G401 (cell line): Measurements from ENCODE around the gene HACL1. TPM values are rescaled to one million over a fixed set of nuclear protein-coding genes. Genes with fewer than 3 reads are reported as not detected.
A peak's percentile ranks its signal among the peaks of the same experiment; 100 is the strongest.
"Not testable (repeated sequence)": the region's sequence is repeated elsewhere in the genome, so short reads cannot be mapped to it uniquely, and the experiment has no call there.

ENCODE experiments used
- DNase-seq: peaks from one replicate; pipeline ENCODE4 v3.0.0-alpha.2; 2015; ENCODE audit warnings: low spot score
- in situ Hi-C: cut with HindIII; loops from 2 replicates; pipeline ENCODE4 v1.10.0; 2016; ENCODE audit warnings: low sequenced_read_pairs, mixed read lengths
- total RNA-seq: library from RNA; depleted of rRNA; stranded (reverse); fragments of >200 nt; shearing (Covaris generic); gene quantifications from 2 replicates; pipeline ENCODE4 v1.2.3, GENCODE V29; 2014

Gene HACL1
- total RNA-seq, 1 experiment from 2014 or later = 15.0 TPM

DNA sequence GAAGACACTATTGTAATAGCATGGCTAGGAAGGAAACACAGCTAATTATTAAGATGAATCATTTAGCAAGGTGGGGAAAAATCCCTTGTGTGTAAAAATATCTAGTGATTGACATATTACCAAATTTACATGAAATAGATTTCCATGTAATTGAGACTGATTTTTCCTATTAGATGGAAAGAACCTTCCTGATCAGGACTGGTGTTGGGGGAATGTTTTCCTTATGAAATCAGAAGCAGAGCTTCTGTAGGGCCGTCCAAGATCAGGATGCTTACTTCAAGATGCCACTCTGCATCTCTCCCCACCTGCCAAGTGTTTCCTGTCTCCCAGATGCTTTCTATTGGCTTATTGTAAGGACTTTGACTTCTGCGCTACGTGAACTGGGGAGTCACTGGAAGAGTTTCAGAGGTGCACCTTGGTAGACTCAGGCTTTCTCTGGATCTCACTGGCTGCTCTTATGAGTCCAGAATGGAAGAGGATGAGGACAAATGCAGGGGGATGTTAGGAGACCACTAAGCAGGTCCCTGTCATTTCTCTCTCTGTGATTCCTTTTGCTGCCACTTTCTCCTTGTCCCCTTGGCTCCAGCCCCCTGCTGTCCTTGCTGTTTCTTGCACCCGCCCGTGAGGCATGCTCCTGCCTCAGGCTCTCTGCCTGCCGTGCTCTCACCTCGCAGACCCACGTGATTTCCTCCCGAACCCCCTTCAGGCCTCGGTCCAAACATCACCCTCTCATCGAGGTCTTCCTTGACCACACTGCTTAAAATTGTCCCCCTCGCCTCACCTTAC, 30.2 kb upstream of the HACL1 start:
- DNase-seq = peak; percentile 65
- in situ Hi-C loops = no loop called here

DNA sequence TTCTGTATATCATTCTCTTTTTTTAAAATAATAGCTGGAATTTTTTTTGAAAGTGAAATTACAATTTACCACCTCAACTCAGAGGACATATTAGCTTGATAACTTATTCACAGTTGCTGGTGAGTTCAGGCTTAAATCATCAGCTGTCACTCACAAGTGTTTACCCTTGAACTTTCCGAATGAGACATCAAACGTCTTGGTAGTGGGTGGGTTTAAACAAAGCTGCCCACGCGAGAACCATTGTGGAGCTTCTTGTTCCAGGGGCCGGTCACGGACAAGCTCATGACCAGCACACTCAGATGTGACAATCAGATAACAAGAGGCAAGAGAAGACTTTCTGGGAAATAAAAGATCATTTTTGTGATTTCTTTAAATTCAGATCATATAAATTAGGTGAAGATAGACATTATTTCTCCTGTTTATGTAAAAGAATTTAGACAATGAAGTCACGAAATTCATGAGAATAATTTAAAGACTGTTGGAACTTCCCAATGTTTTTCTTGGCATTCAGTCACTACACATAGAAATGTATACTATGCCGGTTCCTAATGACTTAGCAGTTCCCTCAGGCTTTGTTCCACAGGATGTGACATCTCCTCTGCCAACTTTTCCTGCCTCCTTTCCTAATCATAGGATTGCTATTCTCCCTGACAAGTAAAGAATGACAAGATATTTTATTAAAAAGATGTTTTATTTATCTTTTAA, 29.4 kb upstream of the HACL1 start:
- DNase-seq = peak; percentile 44
- in situ Hi-C loops = no loop called here

DNA sequence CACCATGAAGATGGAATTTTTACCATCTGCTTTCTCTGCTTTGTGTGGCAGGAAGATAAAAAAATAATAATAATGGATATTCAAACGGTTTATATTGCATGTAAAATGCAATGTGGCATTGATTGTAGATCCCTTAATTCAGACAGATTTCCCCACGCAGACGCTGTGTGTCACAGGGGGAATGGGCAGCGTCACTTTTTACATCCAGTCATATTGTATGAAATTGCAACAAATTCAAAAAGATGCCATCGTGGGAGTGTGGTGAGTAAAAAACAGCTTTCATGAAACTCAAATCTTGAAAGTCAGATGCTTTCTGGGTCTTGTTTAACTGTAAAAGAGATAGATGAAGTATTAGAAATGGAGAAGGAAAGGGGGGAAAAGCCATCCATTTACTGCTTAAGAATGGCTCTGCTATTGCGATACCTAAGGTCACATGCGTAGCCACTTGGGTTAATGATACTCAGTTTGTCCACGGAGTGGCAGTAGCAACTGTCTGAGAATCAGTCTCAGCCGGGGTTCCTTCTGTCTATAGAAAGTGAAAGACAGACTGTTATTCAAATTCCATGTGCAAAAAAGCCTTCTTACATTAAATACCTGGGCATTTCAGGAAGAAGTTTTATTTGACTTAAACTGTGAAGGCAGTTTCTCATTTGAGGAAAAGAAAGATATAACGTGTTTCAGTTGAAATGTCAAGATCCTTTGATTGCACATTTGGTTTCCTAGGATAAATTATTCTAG, 28.7 kb upstream of the HACL1 start:
- in situ Hi-C loops = no loop called here
- peak; percentile 95 for DNase-seq

GRCh38 chr3:15628967-15629366, 27.6 kb upstream of the HACL1 start:
- in situ Hi-C loops = no loop called here
- DNase-seq = no peak

DNA sequence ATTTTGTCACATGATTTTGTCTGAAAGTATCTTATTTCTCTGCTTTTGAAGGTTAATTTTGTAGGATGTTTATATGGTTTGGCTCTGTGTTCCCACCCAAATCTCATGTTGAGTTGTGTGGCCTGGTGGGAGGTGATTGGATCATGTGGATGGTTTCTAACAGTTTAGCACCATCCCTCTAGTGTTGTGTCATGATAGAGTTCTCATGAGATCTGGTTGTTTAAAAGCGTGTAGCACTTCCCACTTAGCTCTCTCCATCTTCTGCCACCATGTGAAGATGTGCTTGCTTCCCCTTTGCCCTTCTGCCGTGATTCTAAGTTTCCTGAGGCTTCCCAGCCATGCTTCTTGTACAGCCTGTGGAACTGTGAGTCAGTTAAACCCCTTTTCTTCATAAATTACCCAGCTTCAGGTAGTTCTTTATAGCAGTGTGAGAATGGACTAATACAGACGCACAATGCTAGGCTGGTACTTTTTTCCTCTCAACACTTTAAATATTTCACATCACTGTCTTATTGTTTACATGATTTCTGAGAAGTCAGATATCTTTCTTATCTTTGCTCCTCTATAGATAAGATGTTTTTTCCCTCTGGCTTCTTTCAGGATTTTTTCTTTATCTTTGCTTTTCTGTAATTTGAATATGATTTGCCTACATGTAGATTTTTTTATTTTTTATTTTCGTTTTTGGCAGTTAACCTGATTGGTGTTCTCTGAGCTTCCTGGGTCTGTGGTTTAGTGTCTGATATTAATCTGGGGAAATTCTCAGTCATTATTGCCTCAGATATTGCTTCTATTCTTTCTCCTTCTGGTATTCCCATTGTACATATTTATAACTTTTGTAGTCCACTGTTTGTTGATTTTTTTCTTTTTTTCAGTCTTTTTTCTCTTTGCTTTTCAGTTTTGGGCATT, 22.4 kb upstream of the HACL1 start:
- DNase-seq = no peak
- in situ Hi-C loops = no loop called here

DNA sequence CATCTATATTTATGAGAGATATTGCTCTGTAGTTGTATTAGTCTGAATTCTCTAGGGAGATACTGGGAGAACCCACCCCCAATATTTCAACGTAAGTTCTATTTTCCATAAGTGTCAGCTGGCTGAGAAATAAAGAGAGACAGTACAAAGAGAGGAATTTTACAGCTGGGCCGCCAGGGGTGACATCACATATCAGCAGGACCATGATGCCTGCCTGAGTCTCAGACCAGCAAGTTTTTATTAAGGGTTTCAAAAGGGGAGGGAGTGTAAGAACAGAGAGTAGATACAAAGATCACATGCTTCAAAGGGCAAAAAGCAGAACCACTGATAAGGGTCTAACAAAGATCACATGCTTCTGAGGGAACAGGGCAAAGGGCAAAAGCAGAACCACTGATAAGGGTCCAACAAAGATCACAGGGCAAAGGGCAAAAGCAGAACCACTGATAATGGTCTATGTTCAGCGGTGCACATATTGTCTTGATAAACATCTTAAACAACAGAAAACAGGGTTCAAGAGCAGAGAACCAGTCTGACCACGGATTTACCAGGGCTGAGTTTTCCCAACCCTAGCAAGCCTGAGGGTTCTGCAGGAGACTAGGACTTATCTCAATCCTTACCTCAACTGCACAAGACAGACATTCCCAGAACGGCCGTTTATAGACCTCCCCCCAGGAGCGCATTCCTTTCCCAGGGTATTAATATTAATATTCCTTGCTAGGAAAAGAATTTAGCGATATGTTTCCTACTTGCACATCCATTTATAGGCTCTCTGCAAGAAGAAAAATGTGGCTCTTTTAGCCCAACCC, 18.5 kb upstream of the HACL1 start:
- DNase-seq, in situ Hi-C loops: not testable (repeated sequence)

DNA sequence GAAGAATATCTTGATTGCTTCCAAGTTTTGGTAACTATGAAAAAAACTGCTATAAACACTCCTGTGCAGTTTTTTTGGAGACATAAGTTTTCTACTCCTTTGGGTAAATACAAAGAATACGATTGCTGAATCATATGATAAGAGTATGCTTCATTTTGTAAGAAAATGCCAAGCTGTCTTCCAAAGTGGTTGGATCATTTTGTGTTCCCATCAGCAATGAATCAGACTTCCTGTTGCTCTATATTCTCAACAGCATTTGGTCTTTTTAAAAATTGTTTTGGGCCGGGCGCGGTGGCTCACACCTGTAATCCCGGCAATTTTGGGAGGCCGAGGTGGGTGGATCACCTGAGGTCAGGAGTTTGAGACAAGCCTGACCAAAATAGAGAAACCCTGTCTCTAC, 14.7 kb upstream of the HACL1 start:
- DNase-seq = no peak
- in situ Hi-C loops = no loop called here

DNA sequence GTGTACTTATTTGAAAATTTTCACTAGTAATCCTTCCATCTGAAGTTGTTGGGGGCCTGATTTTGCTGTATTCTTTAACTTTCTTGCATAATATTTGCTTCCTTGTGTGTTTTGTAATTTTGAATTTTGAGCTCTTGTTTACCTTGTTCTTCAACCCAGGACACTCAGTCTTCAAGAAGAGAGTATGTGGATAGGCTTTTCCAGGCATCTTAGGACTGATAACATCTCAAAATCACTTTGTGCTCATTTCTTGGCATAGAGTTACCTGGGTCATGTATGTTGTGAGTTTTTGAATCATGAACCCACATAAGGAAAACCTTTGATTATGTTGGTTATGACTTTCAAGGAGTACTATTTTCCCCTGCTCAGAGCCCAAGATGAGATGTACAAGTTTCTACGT, 13.6 kb upstream of the HACL1 start:
- no peak for DNase-seq
- in situ Hi-C loops = no loop called here

GRCh38 chr3:15612001-15612400, 10.6 kb upstream of the HACL1 start:
- in situ Hi-C loops = no loop called here
- DNase-seq = no peak

DNA sequence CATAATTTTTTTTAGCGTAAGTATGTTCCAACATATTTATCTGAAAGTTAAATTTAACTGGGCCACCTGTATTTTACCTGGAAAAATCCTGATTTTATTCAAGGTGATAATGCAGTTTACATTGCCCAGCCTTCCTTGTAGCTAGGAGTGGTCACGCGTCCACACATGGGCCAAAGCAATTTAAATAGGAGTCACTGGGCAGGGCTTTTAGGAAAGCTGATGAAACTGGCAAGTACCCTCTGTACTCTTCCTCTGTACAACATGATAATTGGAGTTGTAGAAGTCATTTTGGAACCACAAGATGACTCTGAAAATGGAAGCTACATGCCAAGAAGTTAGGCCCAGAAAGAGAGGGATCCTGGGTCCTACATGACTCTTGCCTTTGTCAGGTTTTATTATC, 9.6 kb upstream of the HACL1 start:
- DNase-seq = no peak
- in situ Hi-C loops = no loop called here

- in situ Hi-C loops = no loop called here
- DNase-seq = no peak
Measured at GRCh38 chr3:15610082-15610759, 8.9 kb upstream of the HACL1 start.

- in situ Hi-C loops = no loop called here
- no peak for DNase-seq
Measured at GRCh38 chr3:15606434-15606891, 5.1 kb upstream of the HACL1 start.

DNA sequence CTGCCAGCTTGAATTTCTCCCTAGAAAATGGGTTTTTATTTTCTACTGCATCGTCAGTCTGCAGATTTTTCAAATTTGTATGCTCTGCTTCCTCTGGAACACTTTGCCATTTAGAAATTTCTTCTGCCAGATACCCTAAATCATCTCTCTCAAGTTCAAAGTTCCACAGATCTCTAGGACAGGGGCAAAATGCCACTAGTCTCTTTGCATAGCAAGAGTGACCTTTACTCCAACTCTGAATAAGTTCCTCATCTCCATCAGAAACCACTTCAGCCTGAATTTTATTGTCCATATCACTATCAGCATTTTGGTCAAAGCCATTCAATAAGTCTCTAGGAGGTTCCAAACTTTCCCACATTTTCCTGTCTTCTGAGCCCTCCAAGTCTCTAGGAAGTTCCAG, 3.2 kb upstream of the HACL1 start:
- in situ Hi-C loops, DNase-seq: not testable (repeated sequence)

DNA sequence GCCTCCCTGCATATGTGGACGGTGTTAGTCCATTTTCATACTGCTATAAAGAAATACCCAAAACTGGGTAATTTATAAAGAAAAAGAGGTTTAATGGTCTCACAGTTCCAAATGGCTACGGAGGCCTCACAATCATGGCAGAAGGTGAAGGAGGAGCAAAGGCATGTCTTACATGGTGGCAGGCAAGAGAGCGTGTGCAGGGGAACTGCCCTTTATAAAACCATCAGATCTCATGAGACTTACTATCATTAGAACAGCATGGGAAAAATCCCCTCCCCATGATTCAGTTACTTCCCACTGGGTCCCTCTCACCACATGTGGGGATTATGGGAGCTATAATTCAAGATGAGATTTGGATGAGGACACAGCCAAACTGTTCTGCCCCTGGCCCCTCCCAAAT, 1.4 kb upstream of the HACL1 start:
- DNase-seq, in situ Hi-C loops: not testable (repeated sequence)

GRCh38 chr3:15602146-15602536, 772 bp upstream of the HACL1 start:
- in situ Hi-C loops = no loop called here
- DNase-seq = no peak

DNA sequence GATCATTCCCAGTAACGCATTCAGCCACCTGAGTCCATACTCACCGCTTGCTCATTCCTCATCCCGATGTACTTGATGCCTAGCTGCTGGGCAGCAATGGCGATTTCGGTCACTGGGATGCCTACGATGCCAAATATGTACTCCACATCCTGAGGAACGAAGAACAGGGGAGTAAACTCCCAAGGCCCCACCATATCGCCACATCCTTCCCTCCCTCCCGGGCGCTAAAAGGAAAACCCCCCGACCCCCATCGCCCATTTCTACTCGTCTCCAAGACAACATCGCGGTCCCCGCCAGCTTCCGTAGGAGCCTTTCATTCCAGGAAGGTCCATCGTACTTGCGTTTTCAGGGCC, 347 bp downstream of the HACL1 start:
- in situ Hi-C loops = no loop called here
- no peak for DNase-seq

DNA sequence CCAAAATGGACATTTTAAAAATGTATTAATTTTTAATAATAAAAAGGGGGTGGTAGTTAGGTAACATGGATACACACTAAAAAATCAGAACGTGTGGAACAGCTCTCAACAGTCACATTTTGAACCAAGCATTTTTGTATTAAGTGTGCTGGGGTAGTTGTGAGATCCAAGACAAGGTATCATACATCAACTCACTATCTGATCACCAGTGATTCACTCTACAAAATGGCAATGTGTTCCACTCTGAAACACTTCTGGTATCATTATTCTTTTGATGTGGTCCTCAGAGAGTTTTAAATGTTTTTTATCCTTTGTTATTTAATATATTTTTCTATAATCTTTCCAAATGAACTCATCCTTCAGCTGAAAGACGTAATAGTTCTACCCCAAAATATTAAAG, 5.4 kb downstream of the HACL1 start:
- no peak for DNase-seq
- in situ Hi-C loops = no loop called here

DNA sequence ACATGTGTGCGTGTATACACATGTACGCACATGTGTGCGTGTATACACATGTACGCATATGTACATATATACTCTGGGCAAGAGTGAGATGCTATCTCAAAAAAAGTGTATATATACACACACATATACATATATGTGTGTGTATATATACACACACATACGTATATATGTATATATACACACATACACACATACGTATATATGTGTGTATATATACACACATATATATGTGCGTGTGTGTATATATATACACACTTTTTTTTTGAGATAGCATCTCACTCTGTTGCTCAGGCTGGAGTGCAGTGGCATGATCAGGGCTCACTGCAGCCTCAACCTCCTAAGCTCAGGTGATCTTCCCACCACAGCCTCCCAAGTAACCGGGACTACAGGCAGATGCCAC, 8.4 kb downstream of the HACL1 start:
- no peak for DNase-seq
- in situ Hi-C loops = no loop called here
